CD8-positive, alpha-beta memory T cell (primary cell): ENCODE measurements around the gene SLC26A6. TPM values are rescaled to one million over a fixed set of nuclear protein-coding genes. Genes with fewer than 3 reads are reported as not detected.
A peak's percentile ranks its signal among the peaks of the same experiment; 100 is the strongest.

ENCODE experiments used
- CTCF ChIA-PET: fragments of 350-600 bp; sonication (Branson Sonifier 250); formaldehyde crosslinking; loops from one replicate; lab custom pipeline; 2021; ENCODE audit warnings: antibody characterized with exemption; lab: Charles Lee
- POLR2A ChIA-PET: fragments of 350-600 bp; sonication (Branson Sonifier 250); formaldehyde crosslinking; loops from one replicate; lab custom pipeline; 2021; ENCODE audit warnings: antibody characterized with exemption; lab: Charles Lee
- DNase-seq, 5 donors: peaks; one replicate each; pipeline versions ENCODE4 v3.0.0 to v3.0.0-alpha.2; 2020 to 2022; ENCODE audit warnings: mixed read lengths in 1 of 5
- H3K27ac ChIP-seq: one replicate; pipeline ENCODE4 v1.7.0; 2013; ENCODE audit warnings: low read depth, mild to moderate bottlenecking, low read length, moderate library complexity
- H3K27me3 ChIP-seq: 2 replicates; pipeline ENCODE4 v1.7.0; 2013; ENCODE audit warnings: low read length, mild to moderate bottlenecking; ENCODE audit not compliant: insufficient read depth, poor library complexity, severe bottlenecking
- H3K36me3 ChIP-seq: 2 replicates; pipeline ENCODE4 v1.7.0; 2013; ENCODE audit warnings: mild to moderate bottlenecking, low read length, moderate library complexity; ENCODE audit not compliant: insufficient read depth
- H3K4me1 ChIP-seq: 2 replicates; pipeline ENCODE4 v1.7.0; 2013; ENCODE audit warnings: mild to moderate bottlenecking, low read length, moderate library complexity; ENCODE audit not compliant: insufficient read depth
- H3K4me3 ChIP-seq: 2 replicates; pipeline ENCODE4 v1.7.0; 2013; ENCODE audit warnings: mild to moderate bottlenecking, low read length
- H3K9me3 ChIP-seq: 2 replicates; pipeline ENCODE4 v1.7.0; 2013; ENCODE audit warnings: mild to moderate bottlenecking, low read length
- H3K27ac Mint-ChIP-seq, 8 donors: one replicate each; pipeline ENCODE4 v1.8.0; 2020 to 2021; ENCODE audit warnings: mixed read lengths in 8 of 8, mild to moderate bottlenecking in 6 of 8, inconsistent platforms in 3 of 8, moderate library complexity in 3 of 8
- H3K27me3 Mint-ChIP-seq, 2 donors: one replicate each; pipeline ENCODE4 v1.8.0; 2020 to 2021; ENCODE audit warnings: mixed read lengths in 2 of 2, mild to moderate bottlenecking in 1 of 2, moderate library complexity in 1 of 2
- H3K36me3 Mint-ChIP-seq, 3 donors: one replicate each; pipeline ENCODE4 v1.8.0; 2020 to 2021; ENCODE audit warnings: mixed read lengths in 3 of 3, inconsistent platforms in 1 of 3, mild to moderate bottlenecking in 1 of 3
- H3K4me1 Mint-ChIP-seq, 3 donors: one replicate each; pipeline ENCODE4 v1.8.0; 2020 to 2021; ENCODE audit warnings: mixed read lengths in 3 of 3, inconsistent platforms in 1 of 3, mild to moderate bottlenecking in 1 of 3
- H3K4me3 Mint-ChIP-seq, 7 donors: one replicate each; pipeline ENCODE4 v1.8.0; 2020 to 2021; ENCODE audit warnings: mixed read lengths in 7 of 7, mild to moderate bottlenecking in 6 of 7, moderate library complexity in 4 of 7, inconsistent platforms in 2 of 7
- H3K9me3 Mint-ChIP-seq, 5 donors: one replicate each; pipeline ENCODE4 v1.8.0; 2020 to 2022; ENCODE audit warnings: mixed read lengths in 5 of 5, mild to moderate bottlenecking in 3 of 5, moderate library complexity in 2 of 5, inconsistent platforms in 1 of 5
- polyA plus RNA-seq: library from polyadenylated mRNA; unstranded; fragments of 300-500 nt; fragmentation: Illumina TruSeq; gene quantifications from one replicate; pipeline ENCODE4 v1.2.3, GENCODE V29; 2021
- total RNA-seq, 2 experiments: library from RNA; stranded (reverse); gene quantifications; one replicate each; pipeline ENCODE4 v1.2.3, GENCODE V29; 2021

Gene SLC26A6
- total and polyA plus RNA-seq, 3 experiments from 2014 or later, result 4.9 to 28.6 (median 26.4) TPM

DNA sequence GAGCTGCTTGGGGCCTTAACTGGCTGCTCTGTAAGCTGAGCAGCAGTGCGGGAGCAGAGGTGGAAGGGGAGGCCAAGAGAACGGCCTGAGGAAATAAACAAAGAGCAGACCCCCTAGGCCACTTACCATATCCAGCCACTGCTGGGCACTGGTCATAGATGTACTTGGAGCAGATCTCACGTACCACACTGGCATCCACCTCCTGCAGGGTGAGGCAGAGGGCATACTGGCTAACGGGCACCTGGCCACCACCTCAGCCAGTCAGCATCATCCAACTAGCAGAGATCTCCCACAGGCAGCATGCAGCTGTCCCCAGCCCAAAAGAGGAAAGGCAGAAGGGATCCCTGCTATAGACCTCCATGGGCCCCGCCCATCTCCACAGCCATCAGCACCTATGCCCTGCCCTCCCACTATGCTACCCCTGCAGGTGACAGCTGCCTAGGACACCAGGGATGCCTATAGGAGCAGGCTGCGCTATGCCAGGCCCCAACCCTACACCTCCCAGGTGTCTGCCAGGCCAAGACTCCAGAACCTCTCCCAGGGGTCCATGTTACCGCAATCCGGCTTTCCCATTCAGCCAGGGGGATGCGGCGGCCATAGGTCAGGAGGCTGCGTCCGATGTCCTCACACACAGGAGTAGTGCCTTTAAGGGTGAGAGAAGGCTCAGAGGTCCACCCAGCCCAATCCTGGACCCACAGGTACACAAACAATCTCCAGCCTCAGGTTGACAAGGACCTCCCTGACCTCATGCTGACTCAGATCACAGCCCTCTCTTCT lies 35.6 kb downstream of the SLC26A6 start:
- H3K9me3 ChIP-seq, result no peaks in the 10 kb centered on the region
- Mint-ChIP-seq H3K4me1 (peaks cover 0 to 5% (median 0%) of the 10 kb centered on the region in 3 donors), H3K36me3 (peaks cover 0 to 76% (median 13%) of the 10 kb centered on the region in 3 donors), H3K27me3 (peaks cover 0 to 10% of the 10 kb centered on the region in 2 donors), H3K4me3 (no peak overlapping the region), H3K9me3 (no peaks in the 10 kb centered on the region), H3K27ac (peak overlapping the region in 2 of 8 donors; percentile 82 to 87)
- ChIA-PET CTCF (interaction anchor here (1.7 kb wide), 1 partner anchor 10 kb away, joined by 4 read pairs; the partner anchor contains the start of gene UQCRC1), POLR2A (no interaction called here)
- no peaks in the 10 kb centered on the region for H3K27me3 ChIP-seq
- H3K4me1 ChIP-seq, result no peaks in the 10 kb centered on the region
- H3K4me3 ChIP-seq, result no peak overlapping the region
- no peak for DNase-seq
- no peak overlapping the region for H3K27ac ChIP-seq
- peaks cover 45% of the 10 kb centered on the region for H3K36me3 ChIP-seq

GRCh38 chr3:48599077-48599501 lies 36.2 kb downstream of the SLC26A6 start:
- Mint-ChIP-seq H3K4me1 (peaks cover 0 to 11% (median 2%) of the 10 kb centered on the region in 3 donors), H3K27ac (peak overlapping the region in 1 of 8 donors; percentile 82), H3K36me3 (peaks cover 0 to 70% (median 13%) of the 10 kb centered on the region in 3 donors), H3K27me3 (peaks cover 3 to 16% of the 10 kb centered on the region in 2 donors), H3K4me3 (no peak overlapping the region), H3K9me3 (no peaks in the 10 kb centered on the region)
- ChIA-PET CTCF (interaction anchor here (1.7 kb wide), 1 partner anchor 10 kb away, joined by 4 read pairs; the partner anchor contains the start of gene UQCRC1), POLR2A (no interaction called here)
- Histone ChIP-seq H3K9me3 (no peaks in the 10 kb centered on the region), H3K4me1 (no peaks in the 10 kb centered on the region), H3K27ac (no peak overlapping the region), H3K4me3 (no peak overlapping the region), H3K36me3 (peaks cover 39% of the 10 kb centered on the region), H3K27me3 (no peaks in the 10 kb centered on the region)
- no peak for DNase-seq

DNA sequence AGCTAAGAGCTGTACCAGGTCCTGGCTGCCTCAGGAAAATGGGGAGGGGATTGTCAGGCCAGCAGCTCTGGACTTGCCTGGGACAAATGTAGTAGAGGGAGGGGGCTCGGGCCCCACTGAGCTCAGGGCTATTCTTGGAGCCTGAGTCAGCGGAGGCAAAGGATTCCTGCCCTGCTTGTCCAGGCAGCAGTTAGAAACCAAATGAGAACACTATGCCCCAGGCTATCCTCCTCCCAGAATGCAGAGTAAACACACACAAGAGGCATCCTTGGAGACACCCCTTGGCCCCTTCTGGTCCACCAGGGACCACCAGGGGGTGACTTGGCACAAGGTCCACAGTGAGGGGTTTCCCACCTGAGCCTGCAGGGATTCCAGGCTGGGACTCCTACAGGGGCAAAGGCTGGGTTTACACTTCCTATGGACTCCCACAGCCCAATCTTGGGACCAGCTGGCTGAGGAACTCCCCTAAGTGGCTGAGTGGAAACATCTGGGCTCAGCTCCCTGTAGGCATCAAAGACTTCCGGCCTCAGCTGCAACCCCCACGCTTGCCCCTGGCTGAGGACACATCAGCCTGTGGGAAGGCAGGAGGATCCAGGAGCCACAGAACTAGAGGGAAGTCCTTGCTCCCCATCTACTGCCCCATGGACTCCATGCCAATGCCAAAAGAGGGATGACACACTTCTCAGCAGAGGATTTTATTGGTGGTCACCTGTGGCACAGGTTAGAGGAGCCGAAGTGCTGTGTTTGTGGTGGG lies 36.8 kb downstream of the SLC26A6 start:
- H3K27ac ChIP-seq, result no peak overlapping the region
- H3K36me3 ChIP-seq, result peaks cover 33% of the 10 kb centered on the region
- Mint-ChIP-seq H3K27ac (peak overlapping the region in 1 of 8 donors; percentile 54), H3K27me3 (peaks cover 4 to 16% of the 10 kb centered on the region in 2 donors), H3K4me1 (peaks cover 0 to 11% (median 2%) of the 10 kb centered on the region in 3 donors), H3K4me3 (no peak overlapping the region), H3K9me3 (no peaks in the 10 kb centered on the region), H3K36me3 (peaks cover 0 to 64% (median 13%) of the 10 kb centered on the region in 3 donors)
- no peak overlapping the region for H3K4me3 ChIP-seq
- no peaks in the 10 kb centered on the region for H3K9me3 ChIP-seq
- ChIA-PET POLR2A (no interaction called here), CTCF (interaction anchor here (0.5 to 1.7 kb wide), 2 partner anchors 11 to 92 kb away, joined by 3 to 4 read pairs; partner anchors contain the start of gene UQCRC1)
- DNase-seq, result no peak
- H3K27me3 ChIP-seq, result no peaks in the 10 kb centered on the region
- no peaks in the 10 kb centered on the region for H3K4me1 ChIP-seq

DNA sequence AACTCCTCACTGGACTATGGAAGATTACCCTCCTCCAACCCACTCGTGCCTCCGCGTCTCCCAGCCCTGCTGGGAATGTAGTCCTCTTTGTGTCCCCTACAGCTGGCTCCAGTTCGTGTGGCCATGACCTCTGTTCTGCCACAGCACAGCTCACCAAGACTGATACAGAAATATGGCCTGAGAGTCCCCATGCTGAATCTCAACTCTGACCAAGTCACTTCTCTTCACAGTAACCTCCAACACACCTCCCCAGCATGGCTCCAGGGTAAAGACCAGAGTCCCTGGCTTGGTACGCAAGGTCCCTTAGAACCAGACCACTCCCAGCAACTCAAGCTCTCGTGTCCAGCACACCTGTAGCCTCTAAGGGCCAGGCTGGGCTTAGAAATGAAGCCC lies 37.9 kb downstream of the SLC26A6 start:
- peaks cover 0 to 54% (median 10%) of the 10 kb centered on the region in 3 donors for H3K36me3 Mint-ChIP-seq
- Histone ChIP-seq H3K27me3 (no peaks in the 10 kb centered on the region), H3K27ac (no peak overlapping the region), H3K36me3 (peaks cover 26% of the 10 kb centered on the region), H3K4me3 (no peak overlapping the region), H3K9me3 (no peaks in the 10 kb centered on the region), H3K4me1 (no peaks in the 10 kb centered on the region)
- peaks cover 0 to 11% (median 2%) of the 10 kb centered on the region in 3 donors for H3K4me1 Mint-ChIP-seq
- peak overlapping the region in 3 of 8 donors; percentile 28 to 75 (median 51) for H3K27ac Mint-ChIP-seq
- CTCF ChIA-PET, result interaction anchor here (1.4 kb wide), 1 partner anchor 39 kb away, joined by 5 read pairs; no protein-coding TSS in a partner anchor
- no peaks in the 10 kb centered on the region for H3K9me3 Mint-ChIP-seq
- peaks cover 10 to 25% of the 10 kb centered on the region in 2 donors for H3K27me3 Mint-ChIP-seq
- no peak for DNase-seq
- POLR2A ChIA-PET, result no interaction called here
- H3K4me3 Mint-ChIP-seq, result peak overlapping the region in 1 of 7 donors; percentile 29

GRCh38 chr3:48596676-48597407 lies 38.4 kb downstream of the SLC26A6 start:
- Histone ChIP-seq H3K4me3 (no peak overlapping the region), H3K36me3 (peaks cover 26% of the 10 kb centered on the region), H3K4me1 (no peaks in the 10 kb centered on the region), H3K27me3 (no peaks in the 10 kb centered on the region), H3K9me3 (no peaks in the 10 kb centered on the region), H3K27ac (no peak overlapping the region)
- peaks cover 10 to 29% of the 10 kb centered on the region in 2 donors for H3K27me3 Mint-ChIP-seq
- H3K9me3 Mint-ChIP-seq, result no peaks in the 10 kb centered on the region
- ChIA-PET CTCF (interaction anchor here (1.4 kb wide), 1 partner anchor 39 kb away, joined by 5 read pairs; no protein-coding TSS in a partner anchor), POLR2A (no interaction called here)
- peaks cover 0 to 11% (median 2%) of the 10 kb centered on the region in 3 donors for H3K4me1 Mint-ChIP-seq
- no peak overlapping the region for H3K4me3 Mint-ChIP-seq
- DNase-seq, result no peak
- H3K27ac Mint-ChIP-seq, result peak overlapping the region in 3 of 8 donors; percentile 28 to 75 (median 51)
- H3K36me3 Mint-ChIP-seq, result peaks cover 0 to 50% (median 8%) of the 10 kb centered on the region in 3 donors

DNA sequence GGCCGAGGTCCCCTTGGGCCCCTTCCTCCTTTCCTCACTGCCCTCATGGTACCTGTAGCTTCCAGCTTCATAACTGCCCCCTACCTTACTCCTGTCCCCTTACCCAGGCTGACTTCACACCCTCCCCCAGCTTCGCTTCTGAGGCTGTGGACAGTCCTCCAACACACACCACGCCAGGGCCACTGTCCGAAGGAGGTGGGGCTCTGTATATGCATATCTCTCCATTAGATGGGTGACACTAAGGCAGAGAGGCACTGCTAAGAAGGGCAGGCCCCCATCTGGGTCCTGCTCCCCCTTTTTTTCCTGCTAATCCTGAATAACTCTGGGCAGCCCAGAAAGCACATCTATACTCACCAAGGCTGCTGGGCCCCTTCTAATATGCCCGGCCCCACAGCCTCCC lies 39.1 kb downstream of the SLC26A6 start:
- peaks cover 19% of the 10 kb centered on the region for H3K36me3 ChIP-seq
- Mint-ChIP-seq H3K4me3 (no peak overlapping the region), H3K27me3 (peaks cover 12 to 30% of the 10 kb centered on the region in 2 donors), H3K27ac (peak overlapping the region in 1 of 8 donors; percentile 94), H3K4me1 (peaks cover 0 to 11% (median 2%) of the 10 kb centered on the region in 3 donors), H3K9me3 (no peaks in the 10 kb centered on the region), H3K36me3 (peaks cover 0 to 43% (median 8%) of the 10 kb centered on the region in 3 donors)
- no peak for DNase-seq
- no peaks in the 10 kb centered on the region for H3K9me3 ChIP-seq
- H3K27me3 ChIP-seq, result no peaks in the 10 kb centered on the region
- no peak overlapping the region for H3K27ac ChIP-seq
- H3K4me3 ChIP-seq, result no peak overlapping the region
- CTCF ChIA-PET, result no interaction called here
- no peaks in the 10 kb centered on the region for H3K4me1 ChIP-seq
- POLR2A ChIA-PET, result no interaction called here

DNA sequence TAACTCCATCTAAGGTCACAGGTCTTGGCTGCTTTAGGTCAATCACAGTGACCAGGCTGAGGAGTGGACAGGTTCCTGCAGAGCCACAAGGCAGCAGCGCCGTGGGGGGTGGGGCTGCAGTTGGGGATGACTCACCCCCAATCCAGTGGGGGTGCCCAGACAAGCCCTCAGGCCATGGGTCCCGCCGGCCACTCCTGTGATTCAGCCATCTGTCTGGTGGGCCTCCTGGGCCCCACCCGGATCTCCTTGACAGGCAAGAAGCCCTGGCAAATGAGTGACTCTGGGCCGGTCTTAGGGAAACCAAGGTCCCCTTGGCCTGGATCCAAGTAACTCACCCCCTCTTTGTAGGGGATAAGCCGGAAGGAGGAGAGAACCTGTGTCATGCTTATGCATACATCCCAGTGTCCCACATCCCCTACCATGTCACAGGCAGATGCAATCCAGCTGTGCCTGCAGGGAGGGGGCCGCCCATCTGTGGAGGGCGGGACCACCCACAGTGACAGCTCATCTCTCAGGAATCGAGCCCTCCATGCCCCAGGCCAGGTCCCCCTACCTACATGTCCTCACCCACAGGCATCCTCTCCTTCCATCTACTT lies 39.6 kb downstream of the SLC26A6 start:
- ChIA-PET POLR2A (no interaction called here), CTCF (no interaction called here)
- Histone ChIP-seq H3K4me1 (no peaks in the 10 kb centered on the region), H3K27ac (no peak overlapping the region), H3K9me3 (no peaks in the 10 kb centered on the region), H3K36me3 (peaks cover 14% of the 10 kb centered on the region), H3K27me3 (no peaks in the 10 kb centered on the region), H3K4me3 (no peak overlapping the region)
- DNase-seq, result no peak
- H3K9me3 Mint-ChIP-seq, result no peaks in the 10 kb centered on the region
- peaks cover 0 to 11% (median 2%) of the 10 kb centered on the region in 3 donors for H3K4me1 Mint-ChIP-seq
- H3K27me3 Mint-ChIP-seq, result peaks cover 15 to 35% of the 10 kb centered on the region in 2 donors
- peak overlapping the region in 1 of 8 donors; percentile 94 for H3K27ac Mint-ChIP-seq
- H3K4me3 Mint-ChIP-seq, result no peak overlapping the region
- H3K36me3 Mint-ChIP-seq, result peaks cover 0 to 38% (median 5%) of the 10 kb centered on the region in 3 donors
